HG03457 (cell line): ENCODE measurements around the gene PLEKHH1.

ENCODE experiments used
- ATAC-seq: cut with Tn5 transposase; IDR thresholded peaks from one replicate; pipeline ENCODE4 v1.9.1; 2021; ENCODE audit warnings: moderate number of reproducible peaks; ENCODE audit not compliant: unreplicated experiment

Gene PLEKHH1

GRCh38 chr14:67562025-67562775 lies 29.1 kb downstream of the PLEKHH1 start:
- no peak for ATAC-seq

- no peak for ATAC-seq
Measured at GRCh38 chr14:67562776-67563150, 29.7 kb downstream of the PLEKHH1 start.

GRCh38 chr14:67564236-67564635 lies 31.1 kb downstream of the PLEKHH1 start:
- no peak for ATAC-seq

GRCh38 chr14:67566908-67567307 lies 33.8 kb downstream of the PLEKHH1 start:
- ATAC-seq: no peak

GRCh38 chr14:67567654-67568053 lies 34.6 kb downstream of the PLEKHH1 start:
- ATAC-seq: no peak

- no peak for ATAC-seq
Measured at GRCh38 chr14:67569011-67569650, 36.0 kb downstream of the PLEKHH1 start.

GRCh38 chr14:67569651-67570290 lies 36.7 kb downstream of the PLEKHH1 start:
- no peak for ATAC-seq

- ATAC-seq: no peak
Measured at GRCh38 chr14:67570453-67570852, 37.4 kb downstream of the PLEKHH1 start.

- ATAC-seq: no peak
Measured at GRCh38 chr14:67571275-67571990, 38.3 kb downstream of the PLEKHH1 start.

GRCh38 chr14:67571991-67572323 lies 38.9 kb downstream of the PLEKHH1 start:
- no peak for ATAC-seq

- ATAC-seq: no peak
Measured at GRCh38 chr14:67572608-67573007, 39.5 kb downstream of the PLEKHH1 start.

- ATAC-seq: no peak
Measured at GRCh38 chr14:67573228-67574010, 40.3 kb downstream of the PLEKHH1 start.

GRCh38 chr14:67574156-67574555 lies 41.1 kb downstream of the PLEKHH1 start:
- no peak for ATAC-seq

- ATAC-seq: no peak
Measured at GRCh38 chr14:67574806-67575205, 41.7 kb downstream of the PLEKHH1 start.

GRCh38 chr14:67575684-67576083 lies 42.6 kb downstream of the PLEKHH1 start:
- no peak for ATAC-seq

GRCh38 chr14:67576216-67576955 lies 43.3 kb downstream of the PLEKHH1 start:
- no peak for ATAC-seq

- no peak for ATAC-seq
Measured at GRCh38 chr14:67577181-67577808, 44.2 kb downstream of the PLEKHH1 start.

- no peak for ATAC-seq
Measured at GRCh38 chr14:67577909-67578749, 45.0 kb downstream of the PLEKHH1 start.

GRCh38 chr14:67579040-67579439 lies 46.0 kb downstream of the PLEKHH1 start:
- no peak for ATAC-seq
